CD1c-positive myeloid dendritic cell (primary cell): ENCODE measurements around the gene DUSP18.
"Not testable (repeated sequence)": the region's sequence is repeated elsewhere in the genome, so short reads cannot be mapped to it uniquely, and the experiment has no call there.

ENCODE experiments used
- DNase-seq: peaks from one replicate; pipeline ENCODE4 v3.0.0-alpha.2; 2016; ENCODE audit errors: extremely low spot score

The DUSP18 gene

DNA sequence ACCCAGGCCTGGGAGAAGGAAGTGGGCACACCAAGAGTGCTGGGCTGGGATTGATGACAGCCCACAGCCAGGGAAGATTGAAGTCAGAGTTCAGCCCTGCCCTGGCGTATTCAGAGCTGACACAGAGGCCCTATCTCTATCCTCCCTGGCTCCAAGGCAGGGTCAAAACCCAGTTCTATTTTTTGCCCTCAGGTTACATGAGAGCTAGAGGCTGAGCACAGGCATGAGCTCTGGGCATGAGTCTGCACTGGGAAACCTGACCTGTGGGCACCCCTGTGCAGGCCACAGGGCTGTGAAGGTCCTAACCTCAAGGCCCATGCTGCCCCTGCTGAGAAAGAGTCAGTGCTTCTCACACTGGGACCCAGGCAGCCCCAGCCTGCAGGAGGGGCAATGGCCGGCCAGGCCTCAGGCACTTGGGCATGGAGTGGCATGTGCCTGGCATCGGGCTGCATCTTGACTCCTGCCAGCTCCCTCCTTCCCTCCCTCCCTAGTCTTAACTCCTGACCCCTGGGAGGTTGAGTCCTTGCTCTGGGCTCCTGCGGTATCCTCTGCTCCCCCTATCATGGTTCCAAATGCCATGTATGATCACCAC lies 26.7 kb downstream of the DUSP18 start:
- DNase-seq = no peak

DNA sequence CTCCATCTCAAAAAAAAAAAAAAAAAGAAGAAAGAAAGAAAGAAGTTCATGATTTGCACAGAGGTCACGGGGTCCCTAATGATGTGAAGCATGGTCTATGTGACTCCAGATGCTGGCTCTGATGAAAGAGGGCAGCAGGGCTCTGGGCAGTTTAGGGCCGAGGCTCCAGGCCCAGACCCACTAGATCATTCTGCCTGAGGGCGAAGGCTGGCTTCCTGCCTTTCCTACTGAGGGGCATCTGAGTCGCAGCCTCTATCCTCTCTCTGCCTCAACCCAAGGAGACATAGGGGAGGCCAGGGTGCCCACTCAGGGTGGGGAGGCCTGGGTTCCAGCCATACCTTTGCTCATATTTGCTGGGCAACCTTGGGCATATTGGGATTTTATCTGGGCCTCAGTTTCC lies 27.3 kb downstream of the DUSP18 start:
- no peak for DNase-seq

DNA sequence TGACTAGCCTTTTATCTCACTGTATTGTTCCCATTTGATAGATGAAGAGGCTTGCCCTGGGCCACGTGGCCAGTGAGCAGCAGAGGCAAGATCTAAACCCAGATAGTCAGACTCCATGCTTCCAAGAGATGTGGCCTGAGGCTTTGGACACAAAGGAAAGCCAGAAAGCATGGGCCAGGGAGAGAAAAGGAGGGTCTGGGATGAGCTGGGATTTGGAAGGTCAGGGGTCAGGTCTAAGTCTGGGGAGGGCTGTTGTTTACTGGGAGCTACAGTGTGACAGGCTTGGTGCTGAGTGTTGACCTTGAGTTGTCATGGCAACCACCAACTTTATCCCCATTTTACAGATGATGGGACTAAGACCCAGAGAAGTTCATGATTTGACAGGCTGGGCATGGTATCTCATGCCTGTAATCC lies 30.0 kb downstream of the DUSP18 start:
- no peak for DNase-seq

DNA sequence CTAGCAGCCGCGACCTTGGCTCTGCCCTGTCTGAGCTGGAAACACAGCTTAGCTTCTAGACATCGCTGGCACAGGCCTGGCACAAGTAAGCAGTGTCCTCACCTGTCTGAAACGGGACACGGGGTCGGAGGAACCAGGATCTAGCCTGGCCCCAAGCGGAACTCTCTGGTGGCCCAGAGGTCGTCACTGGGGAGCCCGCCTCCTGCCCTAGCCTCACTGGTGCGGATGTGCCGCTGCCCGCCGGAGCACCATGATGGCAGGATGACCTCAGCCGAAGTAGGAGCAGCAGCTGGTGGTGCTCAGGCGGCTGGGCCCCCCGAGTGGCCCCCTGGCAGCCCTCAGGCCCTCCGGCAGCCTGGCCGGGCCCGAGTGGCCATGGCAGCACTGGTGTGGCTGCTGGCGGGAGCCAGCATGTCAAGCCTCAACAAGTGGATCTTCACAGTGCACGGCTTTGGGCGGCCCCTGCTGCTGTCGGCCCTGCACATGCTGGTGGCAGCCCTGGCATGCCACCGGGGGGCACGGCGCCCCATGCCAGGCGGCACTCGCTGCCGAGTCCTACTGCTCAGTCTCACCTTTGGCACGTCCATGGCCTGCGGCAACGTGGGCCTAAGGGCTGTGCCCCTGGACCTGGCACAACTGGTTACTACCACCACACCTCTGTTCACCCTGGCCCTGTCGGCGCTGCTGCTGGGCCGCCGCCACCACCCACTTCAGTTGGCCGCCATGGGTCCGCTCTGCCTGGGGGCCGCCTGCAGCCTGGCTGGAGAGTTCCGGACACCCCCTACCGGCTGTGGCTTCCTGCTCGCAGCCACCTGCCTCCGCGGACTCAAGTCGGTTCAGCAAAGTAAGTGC lies 31.2 kb downstream of the DUSP18 start:
- DNase-seq = no peak

DNA sequence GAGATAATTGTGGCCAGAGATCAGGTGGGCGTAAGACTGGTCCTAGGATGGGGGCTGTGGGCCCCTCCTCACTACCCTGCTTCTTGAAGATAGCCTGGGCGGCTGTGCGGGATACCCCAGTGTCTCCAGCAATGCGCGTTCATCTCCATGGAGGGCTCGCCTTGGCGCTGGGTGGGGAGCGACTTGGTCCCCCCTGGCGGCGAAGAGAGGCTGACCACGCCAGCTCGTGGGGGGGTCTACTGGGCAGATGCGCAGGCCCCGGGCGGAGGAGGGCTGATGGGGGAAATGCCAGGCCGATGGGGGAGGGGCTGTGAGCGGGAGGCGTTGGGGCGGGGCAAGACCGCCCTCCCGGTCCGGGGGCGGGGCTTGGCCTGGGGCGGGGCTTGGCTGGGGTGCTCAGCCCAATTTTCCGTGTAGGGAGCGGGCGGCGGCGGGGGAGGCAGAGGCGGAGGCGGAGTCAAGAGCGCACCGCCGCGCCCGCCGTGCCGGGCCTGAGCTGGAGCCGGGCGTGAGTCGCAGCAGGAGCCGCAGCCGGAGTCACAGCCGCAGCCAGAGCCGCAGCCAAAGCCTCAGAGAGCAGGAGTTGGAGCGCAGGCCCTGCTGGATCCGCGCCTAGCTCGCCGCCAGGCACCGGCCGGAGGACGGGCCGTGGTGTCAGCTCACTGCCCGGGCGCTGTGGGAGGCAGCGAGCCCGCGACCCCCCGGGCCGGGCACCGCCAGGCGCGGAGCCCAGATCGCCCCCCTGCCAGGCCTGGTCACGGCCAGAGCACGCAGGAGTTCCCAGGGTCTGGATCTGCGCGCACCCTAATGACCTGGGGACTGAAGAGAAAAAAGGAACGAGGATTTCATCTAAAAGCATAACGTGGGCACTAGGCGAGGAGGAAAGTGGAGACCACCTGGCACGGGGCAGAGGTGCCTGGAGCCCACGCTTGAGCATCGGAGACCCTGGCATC lies 32.1 kb downstream of the DUSP18 start, which contains the start of gene SLC35E4:
Gene SLC35E4 (plus strand): TSS at position 509 of the 953 bp plus-strand sequence. CDS start 670 bp downstream, outside the sequence.
- DNase-seq = peak; percentile 91

DNA sequence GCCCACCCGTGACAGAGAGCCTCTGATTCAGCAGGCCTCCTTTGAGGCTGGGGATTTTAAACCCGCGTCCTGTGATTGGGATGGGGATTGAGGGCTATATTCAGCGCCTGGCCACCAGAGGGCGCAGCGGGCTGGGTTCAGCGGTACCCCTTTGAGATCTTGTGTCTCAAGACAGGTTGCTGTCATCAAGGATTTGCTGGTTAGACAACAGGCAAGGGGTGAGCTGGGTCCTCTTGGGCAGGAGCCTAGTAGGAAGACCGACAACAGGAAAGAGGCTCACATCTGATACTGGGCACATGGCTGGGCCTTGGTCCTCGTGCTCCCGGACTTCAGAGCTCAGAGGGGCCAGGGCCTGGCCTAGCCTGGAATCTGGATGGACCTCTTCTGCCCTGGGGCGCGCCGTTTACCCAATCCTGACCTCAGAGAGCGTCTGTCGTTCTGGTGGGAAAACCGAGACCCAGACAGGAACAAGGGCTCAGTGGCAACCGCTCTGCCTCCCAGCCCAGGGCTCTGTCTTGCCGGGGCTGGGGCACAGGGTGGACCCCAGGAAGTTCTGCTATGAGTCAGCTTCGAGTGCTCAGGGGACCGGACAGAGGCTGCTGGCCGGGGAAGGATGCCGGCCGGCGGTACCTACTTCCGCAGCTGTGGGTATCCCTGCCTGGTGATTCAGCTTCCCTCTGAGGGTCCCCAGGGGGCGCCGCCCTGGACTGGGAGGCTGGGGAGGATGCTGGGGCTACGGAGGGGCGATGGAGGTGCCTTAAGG lies 33.0 kb downstream of the DUSP18 start:
- DNase-seq = peak; percentile 93

DNA sequence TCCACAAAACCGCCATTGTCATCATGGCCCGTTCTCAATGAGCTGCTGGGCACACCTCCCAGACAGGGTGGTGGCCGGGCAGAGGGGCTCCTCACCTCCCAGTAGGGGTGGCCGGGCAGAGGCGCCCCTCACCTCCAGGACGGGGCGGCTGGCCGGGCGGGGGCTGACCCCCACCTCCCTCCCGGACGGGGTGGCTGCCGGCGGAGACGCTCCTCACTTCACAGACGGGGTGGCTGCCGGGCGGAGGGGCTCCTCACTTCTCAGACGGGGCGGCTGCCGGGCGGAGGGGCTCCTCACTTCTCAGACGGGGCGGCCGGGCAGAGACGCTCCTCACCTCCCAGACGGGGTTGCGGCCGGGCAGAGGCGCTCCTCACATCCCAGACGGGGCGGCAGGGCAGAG lies 36.2 kb downstream of the DUSP18 start:
- not testable (repeated sequence) for DNase-seq

DNA sequence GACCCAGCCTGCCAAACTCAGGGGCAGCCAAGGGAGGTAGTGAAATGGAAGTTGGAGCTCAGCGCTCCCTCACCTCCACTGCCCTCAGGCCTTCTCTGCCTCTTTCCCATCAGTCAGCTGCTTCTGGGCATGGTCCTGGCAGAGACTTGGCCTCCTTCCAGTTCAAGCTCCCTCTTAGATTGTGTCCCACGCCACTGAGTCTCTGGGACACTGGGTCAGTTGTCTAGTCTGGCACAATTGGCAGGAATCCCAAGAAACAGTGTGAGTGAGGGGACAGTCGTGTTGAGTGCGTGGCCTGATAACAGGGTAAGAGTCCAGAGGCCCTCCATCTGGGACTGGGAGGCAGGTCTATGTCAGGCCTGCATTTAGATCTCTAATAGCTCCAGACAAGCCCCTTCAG lies 39.2 kb downstream of the DUSP18 start:
- no peak for DNase-seq

DNA sequence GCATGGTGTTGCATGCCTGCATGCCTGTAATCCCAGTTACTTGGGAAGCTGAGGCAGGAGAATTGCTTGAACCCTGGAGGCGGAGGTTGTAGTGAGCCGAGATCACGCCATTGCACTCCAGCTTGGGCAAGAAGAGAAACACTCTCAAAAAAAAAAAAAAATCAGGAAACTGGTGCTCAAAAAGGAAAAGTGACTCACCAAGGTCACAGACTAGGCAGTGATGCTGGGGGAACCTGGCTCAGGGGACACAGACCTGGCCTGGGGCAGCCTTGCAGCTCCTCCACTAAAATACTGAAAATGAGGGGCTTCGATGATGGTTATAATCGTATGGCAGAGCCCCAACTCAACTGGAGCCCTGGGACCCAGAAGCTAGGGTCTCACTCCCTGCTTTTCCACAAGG lies 40.2 kb downstream of the DUSP18 start:
- DNase-seq = no peak

DNA sequence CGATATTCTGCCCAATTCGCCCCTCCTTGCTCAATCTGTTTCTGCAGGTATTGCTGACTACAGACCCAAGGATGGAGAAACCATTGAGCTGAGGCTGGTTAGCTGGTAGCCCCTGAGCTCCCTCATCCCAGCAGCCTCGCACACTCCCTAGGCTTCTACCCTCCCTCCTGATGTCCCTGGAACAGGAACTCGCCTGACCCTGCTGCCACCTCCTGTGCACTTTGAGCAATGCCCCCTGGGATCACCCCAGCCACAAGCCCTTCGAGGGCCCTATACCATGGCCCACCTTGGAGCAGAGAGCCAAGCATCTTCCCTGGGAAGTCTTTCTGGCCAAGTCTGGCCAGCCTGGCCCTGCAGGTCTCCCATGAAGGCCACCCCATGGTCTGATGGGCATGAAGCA lies 41.3 kb downstream of the DUSP18 start:
- no peak for DNase-seq

DNA sequence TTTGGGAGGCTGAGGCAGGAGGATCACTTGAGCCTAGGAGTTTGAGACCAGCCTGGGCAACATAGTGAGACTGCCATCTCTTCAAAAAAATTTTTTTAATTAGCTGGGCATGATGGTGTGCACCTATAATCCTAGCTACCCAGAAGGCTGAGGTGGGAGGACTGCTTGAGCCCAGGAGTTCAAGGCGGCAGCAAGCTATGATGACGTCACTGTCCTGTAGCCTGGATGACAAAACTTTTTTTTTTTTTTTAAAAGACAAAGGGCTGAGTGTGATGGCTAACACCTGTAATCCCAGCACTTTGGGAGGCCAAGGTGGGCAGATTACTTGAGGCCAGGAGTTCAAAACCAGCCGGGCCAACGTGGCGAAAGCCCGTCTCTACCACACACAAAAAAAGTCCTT lies 47.8 kb downstream of the DUSP18 start:
- not testable (repeated sequence) for DNase-seq

DNA sequence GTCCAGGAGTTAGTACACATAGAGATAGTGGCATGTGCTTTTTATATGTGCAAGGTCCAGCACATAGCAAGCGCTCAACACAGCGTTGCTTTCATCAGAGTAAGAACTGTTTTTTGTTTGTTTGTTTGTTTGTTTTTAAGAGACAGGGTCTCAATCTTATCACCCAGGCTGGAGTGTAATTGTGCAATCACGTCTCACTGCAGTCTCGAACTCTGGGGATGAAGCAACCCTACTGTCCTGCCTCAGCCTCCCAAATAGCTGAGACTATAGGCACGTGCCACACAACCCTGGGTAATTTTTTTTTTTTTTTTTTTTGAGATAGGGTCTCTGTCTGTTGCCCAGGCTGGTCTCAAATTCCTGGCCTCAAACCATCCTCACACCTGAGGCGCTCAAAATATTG lies 49.9 kb downstream of the DUSP18 start:
- no peak for DNase-seq

DNA sequence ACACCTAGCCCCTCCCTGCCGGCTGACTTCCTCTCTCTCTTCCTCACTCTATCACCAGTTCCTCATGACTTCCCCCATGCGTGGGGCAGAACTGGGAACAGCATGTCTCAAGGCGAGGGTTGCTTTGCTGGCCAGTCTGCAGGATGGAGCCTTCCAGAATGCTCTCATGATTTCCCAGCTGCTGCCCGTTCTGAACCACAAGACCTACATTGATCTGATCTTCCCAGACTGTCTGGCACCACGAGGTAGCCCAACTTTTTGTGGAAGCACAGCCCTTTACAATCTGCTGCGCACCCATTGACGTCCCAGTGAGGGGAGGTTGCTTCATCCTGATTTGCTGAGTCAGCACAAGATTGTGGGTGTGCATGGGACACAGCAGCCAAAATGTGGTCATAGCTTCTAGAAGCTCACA lies 52.1 kb downstream of the DUSP18 start:
- DNase-seq = peak; percentile 26

DNA sequence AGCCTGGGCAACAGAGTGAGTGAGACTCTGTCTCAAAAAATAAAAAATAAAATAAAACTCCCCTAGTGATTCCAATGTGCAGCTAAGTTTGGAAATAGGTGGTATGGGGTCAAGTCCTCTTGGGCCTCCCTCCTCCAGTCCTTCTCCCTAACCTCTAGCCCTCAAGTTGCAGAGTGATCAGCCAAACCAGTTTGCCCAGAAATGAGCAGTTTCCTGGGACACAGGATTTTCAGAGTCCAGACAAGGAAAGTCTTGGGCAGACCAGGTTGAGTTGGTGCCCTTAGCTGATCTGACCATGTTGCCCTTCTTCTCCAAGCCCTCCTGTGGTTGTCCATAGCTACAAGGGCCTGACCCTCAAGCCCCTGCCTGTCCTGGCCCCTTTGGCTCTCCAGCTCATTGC lies 52.8 kb downstream of the DUSP18 start:
- no peak for DNase-seq

DNA sequence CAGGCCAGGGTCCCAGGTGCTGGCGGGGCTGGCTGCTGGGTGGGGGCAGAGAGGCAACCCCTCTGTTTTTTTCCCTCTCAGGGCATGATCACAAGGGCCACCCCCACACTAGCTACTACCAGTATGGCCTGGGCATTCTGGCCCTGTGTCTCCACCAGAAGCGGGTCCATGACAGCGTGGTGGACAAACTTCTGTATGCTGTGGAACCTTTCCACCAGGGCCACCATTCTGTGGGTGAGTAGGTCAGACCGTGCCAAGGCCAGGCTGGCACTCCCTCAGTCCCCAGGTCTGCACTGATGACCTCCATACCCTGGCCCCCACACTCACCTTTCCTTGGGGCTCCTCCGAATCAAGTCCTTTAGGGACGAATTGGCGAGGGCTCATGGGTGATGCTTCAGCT lies 53.4 kb downstream of the DUSP18 start:
- no peak for DNase-seq

DNA sequence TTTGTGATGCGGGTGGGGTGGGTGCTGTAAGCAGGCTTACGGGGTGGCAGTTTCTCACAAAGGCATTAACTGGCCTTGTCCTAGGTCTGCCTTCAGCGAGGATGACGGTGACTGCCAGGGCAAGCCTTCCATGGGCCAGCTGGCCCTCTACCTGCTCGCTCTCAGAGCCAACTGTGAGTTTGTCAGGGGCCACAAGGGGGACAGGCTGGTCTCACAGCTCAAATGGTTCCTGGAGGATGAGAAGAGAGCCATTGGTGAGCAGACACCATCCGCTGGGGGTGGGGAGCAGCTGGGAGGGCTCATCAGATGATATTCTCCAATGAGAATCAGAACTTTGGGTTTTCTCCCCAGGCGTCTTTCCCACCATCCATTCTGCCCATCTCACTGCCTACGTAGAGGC lies 54.9 kb downstream of the DUSP18 start:
- no peak for DNase-seq
